ENCODE results near the gene CCDC54. TPM values are rescaled to one million over a fixed set of nuclear protein-coding genes. Genes with fewer than 3 reads are reported as not detected.

Gene CCDC54
- polyA plus RNA-seq, 1 donor from 2014 or later = not detected

DNA sequence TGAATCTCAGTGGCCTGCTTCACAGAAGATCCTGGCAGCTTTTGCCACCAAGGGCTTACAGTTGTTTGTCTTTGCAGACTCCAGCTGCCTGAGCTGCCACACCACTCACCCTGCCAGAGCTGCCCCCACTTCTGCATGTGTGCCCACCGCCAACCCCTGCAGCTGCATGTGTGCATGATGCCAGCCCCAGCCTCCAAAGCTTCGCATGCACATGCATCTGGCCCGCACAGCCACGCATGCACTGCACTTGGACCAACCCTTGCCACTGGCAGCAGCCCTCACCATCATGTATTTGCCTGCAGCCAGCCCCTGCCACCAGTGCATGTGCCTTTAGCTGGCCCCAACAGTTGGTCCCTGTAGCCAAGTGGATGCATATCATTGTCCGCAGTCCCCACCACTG is 31.3 kb downstream of the CCDC54 start:
- Histone ChIP-seq H3F3A (ENCODE audit: insufficient read depth, low read length, poor library complexity, severe bottlenecking) (no peaks in the 10 kb centered on the region), H4K20me1 (ENCODE audit: insufficient read depth) (no peaks in the 10 kb centered on the region), H3K9ac (ENCODE audit: low read length) (no peak overlapping the region), H3K9me2 (ENCODE audit: insufficient read depth, low read length) (no peaks in the 10 kb centered on the region), H3K27me3 (ENCODE audit: insufficient read depth, low read depth, low read length) (no peaks in the 10 kb centered on the region), H3K79me2 (replicated peaks; ENCODE audit: insufficient read depth, low read length) (no peaks in the 10 kb centered on the region), H2AFZ (ENCODE audit: low read depth, low read length) (no peak overlapping the region), H3K27ac (ENCODE audit: low read length) (no peak overlapping the region), H3K36me3 (ENCODE audit: insufficient read depth, low read length) (no peaks in the 10 kb centered on the region), H3K9me3 (ENCODE audit: low read length) (peaks cover 4% of the 10 kb centered on the region), H3K4me2 (ENCODE audit: low read length) (no peak overlapping the region), H3K4me3 (ENCODE audit: low read length) (no peak overlapping the region)
- TF ChIP-seq EZH2 (IDR thresholded peaks at IDR 0.05; ENCODE audit: borderline replicate concordance, insufficient read depth, low read length, poor library complexity, severe bottlenecking) (no peak), EP300 (conservative IDR thresholded peaks at IDR 0.05; ENCODE audit: poor library complexity, severe bottlenecking) (no peak), TAF1 (IDR thresholded peaks at IDR 0.05; ENCODE audit: low read depth) (no peak), POLR2AphosphoS5 (IDR thresholded peaks at IDR 0.05) (no peak), RAD21 (conservative IDR thresholded peaks at IDR 0.05) (no peak), MXI1 (conservative IDR thresholded peaks at IDR 0.05; ENCODE audit: poor library complexity, severe bottlenecking) (no peak), SMC3 (conservative IDR thresholded peaks at IDR 0.05; ENCODE audit: poor library complexity) (no peak)
- TF ChIP-seq, protein P1, sequence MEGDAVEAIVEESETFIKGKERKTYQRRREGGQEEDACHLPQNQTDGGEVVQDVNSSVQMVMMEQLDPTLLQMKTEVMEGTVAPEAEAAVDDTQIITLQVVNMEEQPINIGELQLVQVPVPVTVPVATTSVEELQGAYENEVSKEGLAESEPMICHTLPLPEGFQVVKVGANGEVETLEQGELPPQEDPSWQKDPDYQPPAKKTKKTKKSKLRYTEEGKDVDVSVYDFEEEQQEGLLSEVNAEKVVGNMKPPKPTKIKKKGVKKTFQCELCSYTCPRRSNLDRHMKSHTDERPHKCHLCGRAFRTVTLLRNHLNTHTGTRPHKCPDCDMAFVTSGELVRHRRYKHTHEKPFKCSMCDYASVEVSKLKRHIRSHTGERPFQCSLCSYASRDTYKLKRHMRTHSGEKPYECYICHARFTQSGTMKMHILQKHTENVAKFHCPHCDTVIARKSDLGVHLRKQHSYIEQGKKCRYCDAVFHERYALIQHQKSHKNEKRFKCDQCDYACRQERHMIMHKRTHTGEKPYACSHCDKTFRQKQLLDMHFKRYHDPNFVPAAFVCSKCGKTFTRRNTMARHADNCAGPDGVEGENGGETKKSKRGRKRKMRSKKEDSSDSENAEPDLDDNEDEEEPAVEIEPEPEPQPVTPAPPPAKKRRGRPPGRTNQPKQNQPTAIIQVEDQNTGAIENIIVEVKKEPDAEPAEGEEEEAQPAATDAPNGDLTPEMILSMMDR (IDR thresholded peaks at IDR 0.05; ENCODE audit: poor library complexity, severe bottlenecking) = no peak
- TF ChIP-seq, protein P2, sequence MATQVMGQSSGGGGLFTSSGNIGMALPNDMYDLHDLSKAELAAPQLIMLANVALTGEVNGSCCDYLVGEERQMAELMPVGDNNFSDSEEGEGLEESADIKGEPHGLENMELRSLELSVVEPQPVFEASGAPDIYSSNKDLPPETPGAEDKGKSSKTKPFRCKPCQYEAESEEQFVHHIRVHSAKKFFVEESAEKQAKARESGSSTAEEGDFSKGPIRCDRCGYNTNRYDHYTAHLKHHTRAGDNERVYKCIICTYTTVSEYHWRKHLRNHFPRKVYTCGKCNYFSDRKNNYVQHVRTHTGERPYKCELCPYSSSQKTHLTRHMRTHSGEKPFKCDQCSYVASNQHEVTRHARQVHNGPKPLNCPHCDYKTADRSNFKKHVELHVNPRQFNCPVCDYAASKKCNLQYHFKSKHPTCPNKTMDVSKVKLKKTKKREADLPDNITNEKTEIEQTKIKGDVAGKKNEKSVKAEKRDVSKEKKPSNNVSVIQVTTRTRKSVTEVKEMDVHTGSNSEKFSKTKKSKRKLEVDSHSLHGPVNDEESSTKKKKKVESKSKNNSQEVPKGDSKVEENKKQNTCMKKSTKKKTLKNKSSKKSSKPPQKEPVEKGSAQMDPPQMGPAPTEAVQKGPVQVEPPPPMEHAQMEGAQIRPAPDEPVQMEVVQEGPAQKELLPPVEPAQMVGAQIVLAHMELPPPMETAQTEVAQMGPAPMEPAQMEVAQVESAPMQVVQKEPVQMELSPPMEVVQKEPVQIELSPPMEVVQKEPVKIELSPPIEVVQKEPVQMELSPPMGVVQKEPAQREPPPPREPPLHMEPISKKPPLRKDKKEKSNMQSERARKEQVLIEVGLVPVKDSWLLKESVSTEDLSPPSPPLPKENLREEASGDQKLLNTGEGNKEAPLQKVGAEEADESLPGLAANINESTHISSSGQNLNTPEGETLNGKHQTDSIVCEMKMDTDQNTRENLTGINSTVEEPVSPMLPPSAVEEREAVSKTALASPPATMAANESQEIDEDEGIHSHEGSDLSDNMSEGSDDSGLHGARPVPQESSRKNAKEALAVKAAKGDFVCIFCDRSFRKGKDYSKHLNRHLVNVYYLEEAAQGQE (IDR thresholded peaks at IDR 0.05; ENCODE audit: borderline replicate concordance) = no peak

DNA sequence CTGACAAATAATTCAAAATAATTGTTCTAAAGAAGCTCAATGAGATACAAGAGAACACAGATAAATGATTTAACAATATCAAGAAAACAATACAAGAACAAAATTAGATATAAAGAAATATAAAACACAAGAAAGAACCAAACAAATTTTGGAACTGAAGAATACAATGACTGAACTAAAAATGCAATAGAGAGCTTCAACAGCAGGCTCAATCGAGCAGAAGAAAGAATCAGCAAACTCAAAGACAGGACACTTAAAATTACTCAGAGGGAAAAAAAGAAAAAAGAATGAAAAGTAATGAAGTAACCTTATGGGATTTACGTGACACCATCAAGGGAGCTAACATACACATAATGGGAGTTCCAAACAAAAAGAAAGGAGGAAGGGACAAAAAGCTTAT is 32.1 kb downstream of the CCDC54 start:
- no peaks in the 10 kb centered on the region for H4K20me1 ChIP-seq (ENCODE audit: insufficient read depth)
- H3K9me3 ChIP-seq (ENCODE audit: low read length) = peaks cover 4% of the 10 kb centered on the region
- H3K9ac ChIP-seq (ENCODE audit: low read length) = no peak overlapping the region
- no peak overlapping the region for H3K27ac ChIP-seq (ENCODE audit: low read length)
- no peak overlapping the region for H3K4me3 ChIP-seq (ENCODE audit: low read length)
- H3K4me2 ChIP-seq (ENCODE audit: low read length) = no peak overlapping the region
- no peaks in the 10 kb centered on the region for H3K9me2 ChIP-seq (ENCODE audit: insufficient read depth, low read length)
- H3K79me2 ChIP-seq (replicated peaks; ENCODE audit: insufficient read depth, low read length) = no peaks in the 10 kb centered on the region
- no peaks in the 10 kb centered on the region for H3F3A ChIP-seq (ENCODE audit: insufficient read depth, low read length, poor library complexity, severe bottlenecking)
- H3K36me3 ChIP-seq (ENCODE audit: insufficient read depth, low read length) = no peaks in the 10 kb centered on the region
- no peak overlapping the region for H2AFZ ChIP-seq (ENCODE audit: low read depth, low read length)
- no peak for TF ChIP-seq POLR2AphosphoS5 (IDR thresholded peaks at IDR 0.05)
- no peak for TF ChIP-seq SMC3 (conservative IDR thresholded peaks at IDR 0.05; ENCODE audit: poor library complexity)
- TF ChIP-seq TAF1 (IDR thresholded peaks at IDR 0.05; ENCODE audit: low read depth) = no peak
- H3K27me3 ChIP-seq (ENCODE audit: insufficient read depth, low read depth, low read length) = no peaks in the 10 kb centered on the region

DNA sequence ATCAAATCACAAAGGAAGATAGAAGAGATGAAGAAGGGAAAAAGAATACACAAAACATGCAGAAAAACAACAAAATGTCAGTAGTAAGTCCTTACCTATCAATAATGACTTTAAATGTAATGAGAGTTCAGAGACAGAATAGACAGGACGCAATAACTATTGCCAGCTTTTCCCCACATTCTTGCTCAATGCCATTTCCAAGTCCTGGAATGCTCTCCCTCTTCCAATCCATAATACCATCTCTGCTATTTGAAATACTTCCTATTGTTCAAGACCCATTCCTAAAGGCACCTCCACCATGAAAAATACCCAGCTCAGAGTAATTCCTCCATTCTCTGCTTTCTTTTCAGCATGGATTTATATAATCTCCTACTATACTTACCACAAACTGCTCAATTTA is 33.4 kb downstream of the CCDC54 start:
- no peak overlapping the region for H2AFZ ChIP-seq (ENCODE audit: low read depth, low read length)
- TF ChIP-seq EP300 (conservative IDR thresholded peaks at IDR 0.05; ENCODE audit: poor library complexity, severe bottlenecking) (no peak), TAF1 (IDR thresholded peaks at IDR 0.05; ENCODE audit: low read depth) (no peak), POLR2AphosphoS5 (IDR thresholded peaks at IDR 0.05) (no peak), MXI1 (conservative IDR thresholded peaks at IDR 0.05; ENCODE audit: poor library complexity, severe bottlenecking) (no peak), RAD21 (conservative IDR thresholded peaks at IDR 0.05) (no peak), EZH2 (IDR thresholded peaks at IDR 0.05; ENCODE audit: borderline replicate concordance, insufficient read depth, low read length, poor library complexity, severe bottlenecking) (no peak)
- TF ChIP-seq, protein P1 (IDR thresholded peaks at IDR 0.05; ENCODE audit: poor library complexity, severe bottlenecking) = no peak
- TF ChIP-seq, protein P2 (IDR thresholded peaks at IDR 0.05; ENCODE audit: borderline replicate concordance) = no peak
- no peaks in the 10 kb centered on the region for H3K36me3 ChIP-seq (ENCODE audit: insufficient read depth, low read length)
- no peaks in the 10 kb centered on the region for H4K20me1 ChIP-seq (ENCODE audit: insufficient read depth)
- H3K9me2 ChIP-seq (ENCODE audit: insufficient read depth, low read length) = no peaks in the 10 kb centered on the region
- peaks cover 4% of the 10 kb centered on the region for H3K9me3 ChIP-seq (ENCODE audit: low read length)
- H3K4me3 ChIP-seq (ENCODE audit: low read length) = no peak overlapping the region
- H3F3A ChIP-seq (ENCODE audit: insufficient read depth, low read length, poor library complexity, severe bottlenecking) = no peaks in the 10 kb centered on the region
- H3K27ac ChIP-seq (ENCODE audit: low read length) = no peak overlapping the region
- no peaks in the 10 kb centered on the region for H3K27me3 ChIP-seq (ENCODE audit: insufficient read depth, low read depth, low read length)
- H3K79me2 ChIP-seq (replicated peaks; ENCODE audit: insufficient read depth, low read length) = no peaks in the 10 kb centered on the region
- no peak overlapping the region for H3K4me2 ChIP-seq (ENCODE audit: low read length)
- no peak overlapping the region for H3K9ac ChIP-seq (ENCODE audit: low read length)
